GM23338 (cell line): ENCODE data around the gene TEN1. TPM values are rescaled to one million over a fixed set of nuclear protein-coding genes. Genes with fewer than 3 reads are reported as not detected.

Experiments used
- ATAC-seq: fragments of 200-7000 bp; cut with Tn5 transposase; 3 replicates; pipeline ENCODE4 v1.9.1; 2020
- DNase-seq: peaks from one replicate; pipeline ENCODE4 v3.0.0-alpha.2; 2015; ENCODE audit warnings: low spot score
- H2AFZ ChIP-seq: fragments of 200-600 bp; sonication (generic); 2 replicates; pipeline ENCODE4 v1.8.0; 2016; ENCODE audit warnings: antibody characterized with exemption, mild to moderate bottlenecking, moderate library complexity
- H3F3A ChIP-seq: fragments of 200-600 bp; sonication (generic); replicated peaks from 2 replicates; pipeline ENCODE4 v1.8.0; 2017; ENCODE audit warnings: antibody characterized with exemption, mixed run types, low read depth
- H3K27ac ChIP-seq: fragments of 200-600 bp; sonication (generic); 2 replicates; pipeline ENCODE4 v1.6.1; 2016; ENCODE audit warnings: low read depth
- H3K27me3 ChIP-seq: fragments of 200-600 bp; sonication (generic); 2 replicates; pipeline ENCODE4 v1.8.0; 2016; ENCODE audit warnings: mild to moderate bottlenecking, mixed run types, moderate library complexity; ENCODE audit not compliant: insufficient read depth
- H3K36me3 ChIP-seq: fragments of 200-600 bp; sonication (generic); 2 replicates; pipeline ENCODE4 v1.8.0; 2016; ENCODE audit warnings: mild to moderate bottlenecking; ENCODE audit not compliant: insufficient read depth
- H3K4me1 ChIP-seq: fragments of 200-600 bp; sonication (generic); 2 replicates; pipeline ENCODE4 v1.8.0; 2016; ENCODE audit warnings: mild to moderate bottlenecking, moderate library complexity; ENCODE audit not compliant: insufficient read depth
- H3K4me2 ChIP-seq: fragments of 200-600 bp; sonication (generic); 2 replicates; pipeline ENCODE4 v1.7.1; 2017; ENCODE audit warnings: mixed run types
- H3K4me3 ChIP-seq: fragments of 200-600 bp; sonication (generic); 2 replicates; pipeline ENCODE4 v1.6.1; 2016; ENCODE audit warnings: mixed run types
- H3K79me2 ChIP-seq: fragments of 200-600 bp; sonication (generic); replicated peaks from 2 replicates; pipeline ENCODE4 v1.8.0; 2017; ENCODE audit warnings: mild to moderate bottlenecking; ENCODE audit not compliant: insufficient read depth
- H3K9me2 ChIP-seq: fragments of 200-600 bp; sonication (generic); 2 replicates; pipeline ENCODE4 v1.8.0; 2017; ENCODE audit not compliant: insufficient read depth
- H4K20me1 ChIP-seq: fragments of 200-600 bp; sonication (generic); replicated peaks from 2 replicates; pipeline ENCODE4 v1.8.0; 2017; ENCODE audit warnings: mild to moderate bottlenecking; ENCODE audit not compliant: insufficient read depth
- H3K27ac Mint-ChIP-seq: 2 replicates; pipeline ENCODE4 v1.8.0; 2020; ENCODE audit warnings: inconsistent platforms, mild to moderate bottlenecking, moderate library complexity, mixed read lengths
- H3K27me3 Mint-ChIP-seq: 3 replicates; pipeline ENCODE4 v1.8.0; 2022; ENCODE audit warnings: low read depth, mild to moderate bottlenecking, moderate library complexity, mixed read lengths, inconsistent platforms; ENCODE audit not compliant: insufficient read depth, poor library complexity
- H3K36me3 Mint-ChIP-seq: 3 replicates; pipeline ENCODE4 v1.8.0; 2021; ENCODE audit warnings: low read depth, mild to moderate bottlenecking, inconsistent platforms, moderate library complexity, mixed read lengths
- H3K4me1 Mint-ChIP-seq: 3 replicates; pipeline ENCODE4 v1.8.0; 2020; ENCODE audit warnings: mild to moderate bottlenecking, inconsistent platforms, mixed read lengths
- H3K4me3 Mint-ChIP-seq: 3 replicates; pipeline ENCODE4 v1.8.0; 2021; ENCODE audit warnings: moderate library complexity, mild to moderate bottlenecking, inconsistent platforms, mixed read lengths
- H3K9me3 Mint-ChIP-seq: 3 replicates; pipeline ENCODE4 v1.8.0; 2020; ENCODE audit warnings: moderate library complexity, mild to moderate bottlenecking, inconsistent platforms, mixed read lengths
- CREB1 ChIP-seq: fragments of 250-450 bp; sonication (Bioruptor Pico); IDR thresholded peaks from 2 replicates; pipeline ENCODE4 v1.5.0; 2020; ENCODE audit warnings: low read depth, mild to moderate bottlenecking, moderate library complexity
- EZH2 ChIP-seq: fragments of 200-600 bp; sonication (generic); IDR thresholded peaks from one replicate; pipeline ENCODE4 v1.8.0; 2017; ENCODE audit warnings: antibody characterized with exemption, mild to moderate bottlenecking, low read depth; ENCODE audit not compliant: unreplicated experiment
- EZH2phosphoT487 ChIP-seq: fragments of 200-600 bp; sonication (generic); IDR thresholded peaks from one replicate; pipeline ENCODE4 v1.8.1; 2018; ENCODE audit warnings: antibody characterized with exemption; ENCODE audit not compliant: unreplicated experiment
- JUNB ChIP-seq: IDR thresholded peaks from one replicate; pipeline ENCODE4 v1.6.1; 2016; ENCODE audit warnings: antibody characterized with exemption; ENCODE audit not compliant: unreplicated experiment
- NANOG ChIP-seq: IDR thresholded peaks from 2 replicates; pipeline ENCODE4 v1.6.1; 2016; ENCODE audit warnings: antibody characterized with exemption, borderline replicate concordance
- POLR2AphosphoS5 ChIP-seq: IDR thresholded peaks from 2 replicates; pipeline ENCODE4 v1.6.1; 2016; ENCODE audit warnings: antibody characterized with exemption, low read depth
- STAT1 ChIP-seq: IDR thresholded peaks from one replicate; pipeline ENCODE4 v1.6.1; 2016; ENCODE audit warnings: antibody characterized with exemption; ENCODE audit not compliant: unreplicated experiment
- ZNF114 ChIP-seq: fragments of 250-450 bp; sonication (Bioruptor Pico); IDR thresholded peaks from 2 replicates; pipeline ENCODE4 v1.5.0; 2020; ENCODE audit warnings: mild to moderate bottlenecking, moderate library complexity
- ZNF331 ChIP-seq: fragments of 250-450 bp; sonication (Bioruptor Pico); IDR thresholded peaks from 2 replicates; pipeline ENCODE4 v1.5.0; 2020; ENCODE audit warnings: low read depth, mild to moderate bottlenecking, moderate library complexity
- ZNF462 ChIP-seq: fragments of 250-450 bp; sonication (Bioruptor Pico); IDR thresholded peaks from 2 replicates; pipeline ENCODE4 v1.5.0; 2020; ENCODE audit warnings: mild to moderate bottlenecking, moderate library complexity
- polyA plus RNA-seq: library from polyadenylated mRNA; unstranded; fragments of >200 nt; fragmentation: Nextera tagmentation; extraction: Ambion mirVana; gene quantifications from 2 replicates; pipeline ENCODE4 v1.2.1, GENCODE V29; 2016
- total RNA-seq: library from RNA; depleted of rRNA; stranded (reverse); fragments of >200 nt; shearing (Covaris generic); gene quantifications from 2 replicates; pipeline ENCODE4 v1.2.3, GENCODE V29; 2014
- TF ChIP-seq, protein P1 (sequence below): IDR thresholded peaks from one replicate; pipeline ENCODE4 v1.6.1; 2018; ENCODE audit warnings: antibody characterized with exemption; ENCODE audit not compliant: unreplicated experiment
- TF ChIP-seq, protein P2 (sequence below), 2 experiments: fragments of 200-600 bp in 1 of 2; sonication (generic) in 1 of 2; conservative IDR thresholded peaks; 2 replicates each; pipeline versions ENCODE4 v1.5.1 to v1.6.1; 2016 to 2017; ENCODE audit warnings: antibody characterized with exemption in 2 of 2, low read depth in 2 of 2, mild to moderate bottlenecking in 2 of 2, moderate library complexity in 1 of 2
- TF ChIP-seq, protein P3 (sequence below): IDR thresholded peaks from 2 replicates; pipeline ENCODE4 v1.6.1; 2016; ENCODE audit warnings: antibody characterized with exemption

The TEN1 gene
- total and polyA plus RNA-seq, 2 experiments from 2014 or later: 11.3 to 14.1 TPM

DNA sequence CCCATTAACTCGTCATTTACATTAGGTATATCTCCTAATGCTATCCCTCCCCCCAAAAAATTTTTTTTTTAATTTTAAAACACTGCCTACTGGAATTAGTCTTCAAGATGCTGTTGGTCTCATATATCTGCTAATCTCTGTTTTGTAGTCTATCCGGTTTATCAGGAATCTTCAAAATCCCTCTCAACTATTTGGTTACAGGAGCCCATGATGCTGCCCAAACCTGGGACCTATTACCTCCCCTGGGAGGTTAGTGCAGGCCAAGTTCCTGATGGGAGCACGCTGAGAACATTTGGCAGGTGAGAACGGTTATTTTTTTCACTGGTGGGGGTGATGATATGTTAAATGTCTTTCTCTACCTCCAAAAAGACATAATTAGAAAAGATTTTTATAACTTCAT lies 6.9 kb downstream of the TEN1 start:
- H2AFZ ChIP-seq: no peak overlapping the region
- DNase-seq (no peak), ATAC-seq (no peak)
- no peaks in the 10 kb centered on the region for H3K27me3 ChIP-seq
- peaks cover 32% of the 10 kb centered on the region for H3K4me1 ChIP-seq
- H4K20me1 ChIP-seq: no peaks in the 10 kb centered on the region
- no peak overlapping the region for H3K4me2 ChIP-seq
- no peak overlapping the region for H3K4me3 ChIP-seq
- no peaks in the 10 kb centered on the region for H3K36me3 ChIP-seq
- TF ChIP-seq ZNF331 (CRISPR knock-in tag): no peak
- no peak for TF ChIP-seq CREB1
- no peak for TF ChIP-seq EZH2
- TF ChIP-seq, protein P1, sequence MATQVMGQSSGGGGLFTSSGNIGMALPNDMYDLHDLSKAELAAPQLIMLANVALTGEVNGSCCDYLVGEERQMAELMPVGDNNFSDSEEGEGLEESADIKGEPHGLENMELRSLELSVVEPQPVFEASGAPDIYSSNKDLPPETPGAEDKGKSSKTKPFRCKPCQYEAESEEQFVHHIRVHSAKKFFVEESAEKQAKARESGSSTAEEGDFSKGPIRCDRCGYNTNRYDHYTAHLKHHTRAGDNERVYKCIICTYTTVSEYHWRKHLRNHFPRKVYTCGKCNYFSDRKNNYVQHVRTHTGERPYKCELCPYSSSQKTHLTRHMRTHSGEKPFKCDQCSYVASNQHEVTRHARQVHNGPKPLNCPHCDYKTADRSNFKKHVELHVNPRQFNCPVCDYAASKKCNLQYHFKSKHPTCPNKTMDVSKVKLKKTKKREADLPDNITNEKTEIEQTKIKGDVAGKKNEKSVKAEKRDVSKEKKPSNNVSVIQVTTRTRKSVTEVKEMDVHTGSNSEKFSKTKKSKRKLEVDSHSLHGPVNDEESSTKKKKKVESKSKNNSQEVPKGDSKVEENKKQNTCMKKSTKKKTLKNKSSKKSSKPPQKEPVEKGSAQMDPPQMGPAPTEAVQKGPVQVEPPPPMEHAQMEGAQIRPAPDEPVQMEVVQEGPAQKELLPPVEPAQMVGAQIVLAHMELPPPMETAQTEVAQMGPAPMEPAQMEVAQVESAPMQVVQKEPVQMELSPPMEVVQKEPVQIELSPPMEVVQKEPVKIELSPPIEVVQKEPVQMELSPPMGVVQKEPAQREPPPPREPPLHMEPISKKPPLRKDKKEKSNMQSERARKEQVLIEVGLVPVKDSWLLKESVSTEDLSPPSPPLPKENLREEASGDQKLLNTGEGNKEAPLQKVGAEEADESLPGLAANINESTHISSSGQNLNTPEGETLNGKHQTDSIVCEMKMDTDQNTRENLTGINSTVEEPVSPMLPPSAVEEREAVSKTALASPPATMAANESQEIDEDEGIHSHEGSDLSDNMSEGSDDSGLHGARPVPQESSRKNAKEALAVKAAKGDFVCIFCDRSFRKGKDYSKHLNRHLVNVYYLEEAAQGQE: no peak
- TF ChIP-seq JUNB: no peak
- TF ChIP-seq, protein P2, sequence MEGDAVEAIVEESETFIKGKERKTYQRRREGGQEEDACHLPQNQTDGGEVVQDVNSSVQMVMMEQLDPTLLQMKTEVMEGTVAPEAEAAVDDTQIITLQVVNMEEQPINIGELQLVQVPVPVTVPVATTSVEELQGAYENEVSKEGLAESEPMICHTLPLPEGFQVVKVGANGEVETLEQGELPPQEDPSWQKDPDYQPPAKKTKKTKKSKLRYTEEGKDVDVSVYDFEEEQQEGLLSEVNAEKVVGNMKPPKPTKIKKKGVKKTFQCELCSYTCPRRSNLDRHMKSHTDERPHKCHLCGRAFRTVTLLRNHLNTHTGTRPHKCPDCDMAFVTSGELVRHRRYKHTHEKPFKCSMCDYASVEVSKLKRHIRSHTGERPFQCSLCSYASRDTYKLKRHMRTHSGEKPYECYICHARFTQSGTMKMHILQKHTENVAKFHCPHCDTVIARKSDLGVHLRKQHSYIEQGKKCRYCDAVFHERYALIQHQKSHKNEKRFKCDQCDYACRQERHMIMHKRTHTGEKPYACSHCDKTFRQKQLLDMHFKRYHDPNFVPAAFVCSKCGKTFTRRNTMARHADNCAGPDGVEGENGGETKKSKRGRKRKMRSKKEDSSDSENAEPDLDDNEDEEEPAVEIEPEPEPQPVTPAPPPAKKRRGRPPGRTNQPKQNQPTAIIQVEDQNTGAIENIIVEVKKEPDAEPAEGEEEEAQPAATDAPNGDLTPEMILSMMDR (conservative IDR thresholded peaks at IDR 0.05; ENCODE audit: low read depth in 2 of 2): no peak
- no peak for TF ChIP-seq POLR2AphosphoS5
- TF ChIP-seq STAT1: no peak
- no peak for TF ChIP-seq ZNF462 (CRISPR knock-in tag)
- TF ChIP-seq ZNF114: no peak
- TF ChIP-seq EZH2phosphoT487: no peak
- TF ChIP-seq NANOG: no peak
- TF ChIP-seq, protein P3, sequence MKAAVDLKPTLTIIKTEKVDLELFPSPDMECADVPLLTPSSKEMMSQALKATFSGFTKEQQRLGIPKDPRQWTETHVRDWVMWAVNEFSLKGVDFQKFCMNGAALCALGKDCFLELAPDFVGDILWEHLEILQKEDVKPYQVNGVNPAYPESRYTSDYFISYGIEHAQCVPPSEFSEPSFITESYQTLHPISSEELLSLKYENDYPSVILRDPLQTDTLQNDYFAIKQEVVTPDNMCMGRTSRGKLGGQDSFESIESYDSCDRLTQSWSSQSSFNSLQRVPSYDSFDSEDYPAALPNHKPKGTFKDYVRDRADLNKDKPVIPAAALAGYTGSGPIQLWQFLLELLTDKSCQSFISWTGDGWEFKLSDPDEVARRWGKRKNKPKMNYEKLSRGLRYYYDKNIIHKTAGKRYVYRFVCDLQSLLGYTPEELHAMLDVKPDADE: no peak
- H3K79me2 ChIP-seq: peaks cover 28% of the 10 kb centered on the region
- Mint-ChIP-seq H3K36me3 (peaks cover 6% of the 10 kb centered on the region; the same call in 2 of the 3 replicates), H3K4me1 (peaks cover 32% of the 10 kb centered on the region), H3K27me3 (peaks cover 4% of the 10 kb centered on the region), H3K9me3 (no peaks in the 10 kb centered on the region), H3K4me3 (no peak overlapping the region), H3K27ac (no peak overlapping the region)
- H3K9me2 ChIP-seq: no peaks in the 10 kb centered on the region
- peaks cover 9% of the 10 kb centered on the region for H3F3A ChIP-seq
- no peak overlapping the region for H3K27ac ChIP-seq
